ENCODE measurements around the gene DPP9. TPM values are rescaled to one million over a fixed set of nuclear protein-coding genes. Genes with fewer than 3 reads are reported as not detected.
"Not testable (repeated sequence)": the region's sequence is repeated elsewhere in the genome, so short reads cannot be mapped to it uniquely, and the experiment has no call there.

Gene DPP9
- total RNA-seq, 1 donor from 2014 or later, result 31.5 TPM

GRCh38 chr19:4686700-4687099, 36.9 kb downstream of the DPP9 start:
- no peak overlapping the region for H3K4me3 Mint-ChIP-seq (ENCODE audit: unreplicated experiment)
- DNase-seq (ENCODE audit: low spot score), result no peak
- H3K27ac Mint-ChIP-seq (ENCODE audit: unreplicated experiment), result no peak overlapping the region
- H3K9me3 Mint-ChIP-seq (ENCODE audit: low read depth), result no peaks in the 10 kb centered on the region
- no peaks in the 10 kb centered on the region for H3K4me1 Mint-ChIP-seq (ENCODE audit: low read depth)
- TF ChIP-seq CTCF (IDR thresholded peaks at IDR 0.05), result no peak
- no peaks in the 10 kb centered on the region for H3K27me3 Mint-ChIP-seq (ENCODE audit: low read depth)
- peaks cover 6% of the 10 kb centered on the region for H3K36me3 Mint-ChIP-seq (ENCODE audit: low read depth)

- H3K27ac Mint-ChIP-seq (ENCODE audit: unreplicated experiment), result no peak overlapping the region
- no peak overlapping the region for H3K4me3 Mint-ChIP-seq (ENCODE audit: unreplicated experiment)
- H3K4me1 Mint-ChIP-seq (ENCODE audit: low read depth), result no peaks in the 10 kb centered on the region
- no peaks in the 10 kb centered on the region for H3K9me3 Mint-ChIP-seq (ENCODE audit: low read depth)
- peaks cover 3% of the 10 kb centered on the region for H3K36me3 Mint-ChIP-seq (ENCODE audit: low read depth)
- TF ChIP-seq CTCF (IDR thresholded peaks at IDR 0.05), result no peak
- DNase-seq (ENCODE audit: low spot score), result no peak
- H3K27me3 Mint-ChIP-seq (ENCODE audit: low read depth), result no peaks in the 10 kb centered on the region
These were observed 39.1 kb downstream of the DPP9 start for GRCh38 chr19:4684312-4685095.

- H3K9me3 Mint-ChIP-seq (ENCODE audit: low read depth), result no peaks in the 10 kb centered on the region
- no peaks in the 10 kb centered on the region for H3K27me3 Mint-ChIP-seq (ENCODE audit: low read depth)
- H3K27ac Mint-ChIP-seq (ENCODE audit: unreplicated experiment), result no peak overlapping the region
- no peaks in the 10 kb centered on the region for H3K4me1 Mint-ChIP-seq (ENCODE audit: low read depth)
- no peak overlapping the region for H3K4me3 Mint-ChIP-seq (ENCODE audit: unreplicated experiment)
- no peak for TF ChIP-seq CTCF (IDR thresholded peaks at IDR 0.05)
- no peak for DNase-seq (ENCODE audit: low spot score)
- peaks cover 2% of the 10 kb centered on the region for H3K36me3 Mint-ChIP-seq (ENCODE audit: low read depth)
These were observed 41.0 kb downstream of the DPP9 start for GRCh38 chr19:4682417-4683200.

- not testable (repeated sequence) for H3K36me3 Mint-ChIP-seq (ENCODE audit: low read depth); H3K4me1 Mint-ChIP-seq (ENCODE audit: low read depth); H3K27me3 Mint-ChIP-seq (ENCODE audit: low read depth); H3K9me3 Mint-ChIP-seq (ENCODE audit: low read depth); DNase-seq (ENCODE audit: low spot score); H3K27ac Mint-ChIP-seq (ENCODE audit: unreplicated experiment); H3K4me3 Mint-ChIP-seq (ENCODE audit: unreplicated experiment)
These were observed 43.6 kb downstream of the DPP9 start for GRCh38 chr19:4680021-4680420.

- DNase-seq (ENCODE audit: low spot score), result no peak
- H3K27me3 Mint-ChIP-seq (ENCODE audit: low read depth), result no peaks in the 10 kb centered on the region
- H3K9me3 Mint-ChIP-seq (ENCODE audit: low read depth), result no peaks in the 10 kb centered on the region
- TF ChIP-seq CTCF (IDR thresholded peaks at IDR 0.05), result no peak
- H3K27ac Mint-ChIP-seq (ENCODE audit: unreplicated experiment), result no peak overlapping the region
- H3K4me1 Mint-ChIP-seq (ENCODE audit: low read depth), result no peaks in the 10 kb centered on the region
- peaks cover 5% of the 10 kb centered on the region for H3K36me3 Mint-ChIP-seq (ENCODE audit: low read depth)
- no peak overlapping the region for H3K4me3 Mint-ChIP-seq (ENCODE audit: unreplicated experiment)
These were observed 44.5 kb downstream of the DPP9 start for GRCh38 chr19:4678881-4679790.

Measured in chondrocyte (in vitro differentiated cells).